CD1c-positive myeloid dendritic cell (primary cell): Measurements from ENCODE around the gene OR52N1.

Experiments used
- DNase-seq: peaks from one replicate; pipeline ENCODE4 v3.0.0-alpha.2; 2016; ENCODE audit errors: extremely low spot score

OR52N1 gene

DNA sequence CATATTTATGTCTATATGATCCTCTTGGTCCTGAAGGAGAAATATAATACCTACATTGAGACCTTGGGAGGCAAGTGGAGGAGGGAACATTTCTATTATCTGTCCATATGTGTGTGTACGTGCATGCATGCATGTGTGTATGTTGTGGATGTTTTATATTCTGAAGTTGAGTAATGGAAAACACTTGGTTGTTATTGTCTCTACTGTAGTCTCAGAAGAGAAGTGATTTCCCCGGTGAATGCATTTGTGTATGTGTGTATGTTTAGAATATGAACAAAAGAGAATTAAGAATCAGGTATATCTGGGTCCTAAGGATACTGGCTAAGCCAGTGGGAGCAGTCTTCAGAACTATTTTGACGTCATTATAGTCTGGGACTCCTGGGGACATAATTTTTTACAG is at the start of gene OR52N1:
Gene OR52N1 (minus strand): TSS at position 101 of the 400 bp plus-strand sequence. CDS start 2,449 bp downstream, outside the sequence.
- DNase-seq, result no peak

DNA sequence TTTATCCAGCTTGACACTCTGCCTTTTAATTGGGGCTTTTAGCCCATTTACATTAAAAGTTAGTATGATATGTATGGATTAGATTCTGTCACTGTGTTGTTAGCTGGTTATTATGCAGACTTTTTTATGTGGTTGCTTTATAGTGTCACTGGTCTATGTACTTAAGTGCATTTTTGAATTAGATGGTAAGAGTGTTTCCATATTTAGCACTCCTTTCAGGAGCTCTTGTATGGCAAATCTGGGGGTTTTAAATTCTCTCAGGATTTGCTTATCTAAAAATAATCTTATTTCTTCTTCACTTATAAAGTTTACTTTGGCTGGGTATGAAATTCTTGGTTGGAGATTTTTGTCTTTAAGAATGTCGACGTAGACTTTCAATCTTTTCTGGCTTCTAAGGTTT is 46.6 kb upstream of the OR52N1 start:
- DNase-seq, result no peak

- no peak for DNase-seq
These were observed 42.4 kb upstream of the OR52N1 start for GRCh38 chr11:5833446-5833845.

DNA sequence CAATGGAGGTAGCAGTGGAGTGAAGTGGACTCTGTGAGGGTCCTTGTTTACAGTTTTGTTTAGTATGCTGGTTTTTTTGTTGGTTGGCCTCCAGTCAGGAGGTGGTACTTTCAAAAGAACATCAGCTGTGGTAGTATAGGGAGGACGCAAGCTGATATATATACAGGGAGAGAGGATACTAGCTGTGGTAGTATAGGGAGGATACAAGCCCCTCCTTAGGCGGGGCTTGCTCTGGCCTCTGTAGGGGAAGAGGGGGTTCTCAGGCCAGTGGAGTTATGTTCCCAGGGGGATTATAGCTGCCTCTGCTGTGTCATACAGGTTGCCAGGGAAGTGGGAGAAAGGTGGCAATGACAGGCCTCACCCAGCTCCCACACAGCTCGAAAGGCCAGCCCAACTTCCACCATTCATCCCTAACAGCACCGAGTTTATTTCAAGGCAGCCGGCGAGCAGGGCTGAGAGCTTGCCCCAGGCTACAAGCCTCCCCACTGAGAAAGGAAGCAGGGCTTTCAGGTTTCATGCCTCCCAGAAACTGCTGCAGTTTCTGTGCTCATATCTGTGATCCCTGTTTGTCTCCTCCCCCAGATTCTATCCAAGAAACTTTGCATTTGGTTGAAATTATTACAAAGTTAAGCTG is 40.2 kb upstream of the OR52N1 start:
- no peak for DNase-seq

- DNase-seq, result no peak
These were observed 27.3 kb upstream of the OR52N1 start for GRCh38 chr11:5818245-5818886.

- DNase-seq, result peak; percentile 90
These were observed 24.5 kb upstream of the OR52N1 start for GRCh38 chr11:5815534-5815933.

DNA sequence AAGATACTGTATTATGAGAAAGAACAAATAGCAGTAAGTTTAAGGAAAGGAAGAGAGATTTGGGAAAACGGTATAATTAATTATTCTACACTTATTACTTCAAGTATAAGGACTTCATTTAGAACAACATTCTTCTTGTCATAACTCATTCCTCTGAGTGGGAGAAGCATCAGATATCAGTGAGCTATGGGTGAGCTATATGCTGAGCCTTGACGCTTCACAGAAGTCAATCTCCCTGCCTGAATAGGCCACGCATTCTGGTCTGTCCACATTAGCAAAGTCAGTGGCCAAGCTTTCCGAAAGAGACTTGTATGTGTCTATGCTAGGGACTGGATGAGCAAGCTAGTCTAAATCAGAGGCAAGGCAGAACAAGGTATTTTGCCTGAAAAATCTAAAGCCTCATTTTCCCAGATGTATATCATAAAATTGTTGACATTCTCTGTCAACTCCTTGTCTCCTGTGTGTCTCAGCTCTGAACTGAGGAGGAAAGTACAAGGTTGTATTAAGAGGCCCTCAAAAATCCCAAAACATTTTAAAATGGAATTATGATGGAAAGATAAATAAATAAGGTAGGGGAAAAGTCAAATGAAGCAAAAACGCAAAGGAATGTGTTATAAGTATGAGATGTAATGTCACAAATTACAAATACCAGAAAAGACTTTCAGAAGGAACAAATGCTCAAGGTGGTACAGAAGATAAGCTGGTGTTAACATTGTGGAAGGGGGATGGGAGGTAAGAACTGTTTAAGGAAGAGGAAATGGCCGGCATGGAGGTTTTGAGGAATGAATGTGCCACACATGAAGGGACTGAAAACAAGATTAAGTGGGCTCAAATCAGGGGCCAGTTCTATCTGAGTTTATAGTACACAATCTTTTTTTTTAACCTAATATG is 19.1 kb upstream of the OR52N1 start:
- no peak for DNase-seq

- DNase-seq, result peak; percentile 26
These were observed 18.1 kb upstream of the OR52N1 start for GRCh38 chr11:5809122-5809519.

DNA sequence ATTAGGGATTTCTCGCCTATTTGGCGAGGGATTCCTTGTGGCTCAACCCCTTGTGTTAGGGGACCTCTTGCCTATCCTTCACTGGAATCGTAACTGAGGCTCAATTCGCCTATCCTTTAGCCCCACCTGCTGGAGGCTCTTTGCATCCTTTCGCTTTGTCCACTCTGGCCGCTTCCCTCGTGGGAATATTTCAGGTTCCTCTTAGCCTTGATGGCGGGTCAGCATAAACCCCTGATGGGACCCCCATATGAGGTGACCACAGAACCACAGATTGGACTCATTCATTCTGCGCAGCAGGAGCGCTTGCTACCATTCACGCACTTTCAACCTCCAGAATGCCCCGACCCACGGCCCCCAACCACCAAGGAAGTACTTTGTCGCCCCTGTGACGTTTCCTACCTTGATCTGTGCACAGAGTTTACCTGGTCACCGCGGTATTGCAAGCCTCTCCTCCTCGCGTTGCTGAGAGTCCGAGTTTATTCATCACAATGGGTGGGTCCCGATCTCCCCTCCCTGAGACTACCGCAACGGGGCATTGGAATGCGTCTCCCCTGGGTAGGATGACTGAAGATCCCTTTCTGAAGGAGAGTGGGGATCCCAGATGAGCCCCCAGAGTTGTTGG is 17.5 kb upstream of the OR52N1 start, which contains the start of gene OR52N2:
Gene OR52N2 (plus strand): TSS at position 425 of the 622 bp plus-strand sequence. CDS start 11,412 bp downstream, outside the sequence.
- DNase-seq, result peak; percentile 87

DNA sequence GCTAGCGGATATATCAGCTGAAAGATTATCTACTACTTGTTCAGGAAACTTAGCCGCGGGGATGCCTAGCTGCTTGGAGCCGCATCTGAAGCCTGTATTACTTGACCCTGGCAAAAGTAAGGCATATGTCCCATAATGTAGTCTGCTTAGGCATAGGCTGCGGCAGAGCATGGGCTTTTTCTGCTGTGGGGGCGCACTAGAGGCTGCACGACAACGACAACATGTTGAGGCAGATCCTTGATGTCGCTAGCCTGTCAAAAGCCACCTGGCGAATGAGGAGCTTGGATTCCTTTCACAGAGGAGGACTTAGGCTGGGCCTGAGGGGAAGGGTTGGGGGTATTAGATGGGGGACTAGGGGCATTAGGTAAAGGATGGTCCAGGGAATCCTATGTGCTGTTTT is 16.5 kb upstream of the OR52N1 start:
- no peak for DNase-seq

- DNase-seq, result no peak
These were observed 12.9 kb upstream of the OR52N1 start for GRCh38 chr11:5803982-5804381.

DNA sequence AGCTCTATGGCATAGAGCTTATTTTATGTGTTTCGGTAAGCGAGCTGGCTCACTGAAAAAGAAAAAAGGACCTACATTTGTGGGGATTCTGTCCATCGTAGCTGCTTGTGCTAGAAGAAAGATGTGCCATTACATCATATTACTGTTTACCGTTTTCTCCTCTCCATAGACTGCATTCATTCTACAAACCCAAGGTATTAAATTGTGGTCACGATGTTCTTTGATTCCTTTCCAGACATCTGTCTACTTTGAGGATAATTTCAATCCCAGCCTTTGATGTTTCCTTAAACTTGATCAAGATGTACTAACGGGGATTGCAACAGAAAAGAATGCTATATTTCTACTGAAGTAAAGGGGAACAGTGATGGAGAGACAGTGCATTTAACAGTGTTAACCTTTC is 5.5 kb upstream of the OR52N1 start:
- DNase-seq, result no peak

DNA sequence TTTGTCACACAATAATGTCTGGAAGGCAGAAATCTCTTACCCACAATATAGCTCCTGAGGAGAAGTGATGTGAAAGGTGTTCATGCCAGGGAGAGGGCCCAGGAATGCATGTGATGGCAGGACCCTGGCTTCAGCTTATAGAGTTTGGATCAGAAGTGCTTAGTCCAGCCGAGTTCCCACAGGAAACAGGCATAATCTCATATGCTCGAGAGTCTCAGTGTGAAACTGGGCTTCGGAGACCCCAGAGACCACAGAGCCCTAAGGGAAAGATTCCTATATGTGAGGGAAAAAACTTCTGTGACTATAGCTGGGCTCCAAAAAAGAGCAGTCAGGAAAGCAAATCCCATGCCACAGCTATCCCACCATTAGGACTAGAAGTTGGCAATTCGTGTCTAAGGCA is 7.8 kb downstream of the OR52N1 start, which contains the start of gene OR52N5:
Gene OR52N5 (minus strand): TSS at position 101 of the 400 bp plus-strand sequence. CDS start 4,721 bp downstream, outside the sequence.
- no peak for DNase-seq

GRCh38 chr11:5767056-5767455 is 24.0 kb downstream of the OR52N1 start:
- no peak for DNase-seq

DNA sequence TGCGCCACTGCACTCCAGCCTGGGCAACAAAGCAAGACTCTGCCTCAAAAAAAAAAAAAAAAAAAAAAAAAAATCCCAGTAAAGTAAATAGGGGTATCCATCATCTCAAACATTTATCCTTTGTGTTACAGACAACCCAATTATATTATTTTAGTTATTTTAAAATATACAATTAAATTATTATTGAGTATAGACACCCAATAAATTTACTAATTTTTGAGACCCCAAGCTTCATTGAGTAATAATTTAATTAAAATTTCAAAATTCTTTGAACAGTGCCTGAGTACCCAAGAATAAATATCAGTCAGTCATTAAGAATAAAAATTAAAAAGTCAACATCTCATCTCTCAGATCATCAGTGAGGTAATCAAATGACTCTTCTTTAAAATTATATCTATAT is 37.1 kb downstream of the OR52N1 start, which contains the start of gene OR52N4:
Gene OR52N4 (plus strand): TSS at position 301 of the 400 bp plus-strand sequence. CDS start 498 bp downstream, outside the sequence.
- DNase-seq, result no peak

- no peak for DNase-seq
These were observed 41.2 kb downstream of the OR52N1 start for GRCh38 chr11:5749836-5750235.

GRCh38 chr11:5746614-5747013 is 44.5 kb downstream of the OR52N1 start:
- no peak for DNase-seq

DNA sequence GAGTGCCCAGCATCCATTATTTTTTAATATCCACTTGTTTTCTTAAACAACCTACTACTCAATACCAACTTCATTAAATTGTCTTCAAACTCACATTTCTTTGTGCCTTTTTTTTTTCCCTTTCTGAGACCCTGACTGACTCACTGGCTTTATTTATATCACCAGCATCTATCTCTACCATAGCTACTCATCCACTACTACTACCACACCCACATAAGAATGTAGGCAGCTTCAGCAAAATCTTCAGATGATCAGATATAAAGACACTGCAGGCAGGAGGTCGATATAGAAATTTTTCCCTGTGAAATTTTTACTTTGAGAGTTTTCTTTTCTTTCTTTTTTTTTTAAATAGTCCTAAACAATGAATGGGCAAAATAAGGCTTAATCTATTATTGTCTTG is 52.6 kb downstream of the OR52N1 start:
- no peak for DNase-seq

DNA sequence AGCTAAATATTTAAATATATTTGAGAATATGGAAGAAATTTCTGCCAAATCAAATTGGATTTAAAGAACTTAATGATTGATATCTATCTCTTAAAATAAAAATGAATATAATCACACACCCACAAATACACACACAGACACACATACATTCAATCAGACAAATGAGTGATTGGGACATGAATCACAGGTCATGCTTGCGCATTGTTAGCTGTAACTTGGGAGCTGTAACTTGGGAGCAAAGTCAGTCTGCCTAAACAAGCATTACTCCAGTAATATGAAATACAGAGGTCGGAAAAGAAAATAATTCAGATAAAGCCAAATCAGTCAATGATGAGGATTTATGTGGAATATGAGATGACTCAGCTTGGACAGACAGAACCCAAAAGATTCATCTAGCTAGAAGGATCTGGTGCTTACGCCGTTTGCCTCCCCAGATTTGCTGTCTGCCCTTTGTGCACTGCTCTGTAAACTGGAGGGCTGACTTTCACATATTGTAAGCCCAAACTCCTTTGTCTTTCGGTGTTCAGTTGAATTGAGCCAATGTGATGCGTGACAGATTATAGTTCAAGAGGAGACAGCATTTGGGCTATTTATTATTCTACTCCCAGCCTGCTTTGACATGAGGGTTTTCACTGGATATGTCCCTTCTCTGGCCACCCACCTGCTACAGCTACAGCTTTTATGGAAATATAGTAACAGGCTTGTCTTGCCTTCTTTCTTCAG is 53.2 kb downstream of the OR52N1 start:
- DNase-seq, result no peak

DNA sequence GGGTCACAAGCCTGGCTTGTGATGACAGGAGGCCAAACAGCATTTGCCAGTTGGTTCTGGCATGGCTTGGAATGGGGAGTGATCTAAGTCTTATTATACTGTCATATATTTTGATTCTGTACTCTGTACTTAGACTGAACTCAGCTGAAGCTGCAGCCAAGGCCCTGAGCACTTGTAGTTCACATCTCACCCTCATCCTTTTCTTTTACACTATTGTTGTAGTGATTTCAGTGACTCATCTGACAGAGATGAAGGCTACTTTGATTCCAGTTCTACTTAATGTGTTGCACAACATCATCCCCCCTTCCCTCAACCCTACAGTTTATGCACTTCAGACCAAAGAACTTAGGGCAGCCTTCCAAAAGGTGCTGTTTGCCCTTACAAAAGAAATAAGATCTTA is 54.0 kb downstream of the OR52N1 start:
- DNase-seq, result no peak
